ENCODE data around the gene HOXA2. TPM values are rescaled to one million over a fixed set of nuclear protein-coding genes. Genes with fewer than 3 reads are reported as not detected.

The HOXA2 gene
- polyA plus RNA-seq, 2 donors, result 1.8 to 2.3 TPM

GRCh38 chr7:27112955-27113949 is 10.8 kb upstream of the HOXA2 start:
- H3K4me1 ChIP-seq (ENCODE audit: control insufficient read depth in 2 of 2, insufficient read depth in 2 of 2, low read length in 1 of 2), result peaks cover 0 to 8% of the 10 kb centered on the region in 2 donors
- WGBS, 2 donors, result 20 to 23% methylated on average over 39 to 57 of the region's 57 CpGs
- no peaks in the 10 kb centered on the region for H3K9me3 ChIP-seq (ENCODE audit: control insufficient read depth in 2 of 2, insufficient read depth in 1 of 2, low read depth in 1 of 2, low read length in 1 of 2)
- peak overlapping the region; percentile 72 to 77 for H3K4me3 ChIP-seq (ENCODE audit: low read depth in 1 of 2, low read length in 2 of 2)
- peak overlapping the region; percentile 99 for H3K27ac ChIP-seq (ENCODE audit: low read depth in 2 of 2, low read length in 1 of 2)
- no peaks in the 10 kb centered on the region for H3K27me3 ChIP-seq (ENCODE audit: control insufficient read depth in 1 of 2, insufficient read depth in 2 of 2, low read length in 2 of 2)
- no peaks in the 10 kb centered on the region for H3K36me3 ChIP-seq (ENCODE audit: control insufficient read depth in 2 of 2, insufficient read depth in 2 of 2, low read length in 1 of 2)

GRCh38 chr7:27112361-27112760 is 9.9 kb upstream of the HOXA2 start:
- H3K27me3 ChIP-seq (ENCODE audit: control insufficient read depth in 1 of 2, insufficient read depth in 2 of 2, low read length in 2 of 2), result no peaks in the 10 kb centered on the region
- peaks cover 0 to 8% of the 10 kb centered on the region in 2 donors for H3K4me1 ChIP-seq (ENCODE audit: control insufficient read depth in 2 of 2, insufficient read depth in 2 of 2, low read length in 1 of 2)
- 20 to 31% methylated on average over 4 of the region's 4 CpGs for WGBS, 2 donors
- no peaks in the 10 kb centered on the region for H3K36me3 ChIP-seq (ENCODE audit: control insufficient read depth in 2 of 2, insufficient read depth in 2 of 2, low read length in 1 of 2)
- H3K27ac ChIP-seq (ENCODE audit: low read depth in 2 of 2, low read length in 1 of 2), result peak overlapping the region in 1 of 2 donors; percentile 26
- H3K9me3 ChIP-seq (ENCODE audit: control insufficient read depth in 2 of 2, insufficient read depth in 1 of 2, low read depth in 1 of 2, low read length in 1 of 2), result no peaks in the 10 kb centered on the region
- H3K4me3 ChIP-seq (ENCODE audit: low read depth in 1 of 2, low read length in 2 of 2), result peak overlapping the region in 1 of 2 donors; percentile 77

GRCh38 chr7:27111751-27112277 is 9.3 kb upstream of the HOXA2 start:
- 12 to 34% methylated on average over 4 of the region's 4 CpGs for WGBS, 2 donors
- no peaks in the 10 kb centered on the region for H3K9me3 ChIP-seq (ENCODE audit: control insufficient read depth in 2 of 2, insufficient read depth in 1 of 2, low read depth in 1 of 2, low read length in 1 of 2)
- no peaks in the 10 kb centered on the region for H3K27me3 ChIP-seq (ENCODE audit: control insufficient read depth in 1 of 2, insufficient read depth in 2 of 2, low read length in 2 of 2)
- no peaks in the 10 kb centered on the region for H3K36me3 ChIP-seq (ENCODE audit: control insufficient read depth in 2 of 2, insufficient read depth in 2 of 2, low read length in 1 of 2)
- peak overlapping the region in 1 of 2 donors; percentile 24 for H3K4me3 ChIP-seq (ENCODE audit: low read depth in 1 of 2, low read length in 2 of 2)
- H3K4me1 ChIP-seq (ENCODE audit: control insufficient read depth in 2 of 2, insufficient read depth in 2 of 2, low read length in 1 of 2), result peaks cover 0 to 8% of the 10 kb centered on the region in 2 donors
- peak overlapping the region; percentile 96 to 97 for H3K27ac ChIP-seq (ENCODE audit: low read depth in 2 of 2, low read length in 1 of 2)

- peaks cover 0 to 8% of the 10 kb centered on the region in 2 donors for H3K4me1 ChIP-seq (ENCODE audit: control insufficient read depth in 2 of 2, insufficient read depth in 2 of 2, low read length in 1 of 2)
- no peaks in the 10 kb centered on the region for H3K27me3 ChIP-seq (ENCODE audit: control insufficient read depth in 1 of 2, insufficient read depth in 2 of 2, low read length in 2 of 2)
- 18 to 34% methylated on average over 6 of the region's 6 CpGs for WGBS, 2 donors
- peak overlapping the region; percentile 96 to 97 for H3K27ac ChIP-seq (ENCODE audit: low read depth in 2 of 2, low read length in 1 of 2)
- peak overlapping the region in 1 of 2 donors; percentile 44 for H3K4me3 ChIP-seq (ENCODE audit: low read depth in 1 of 2, low read length in 2 of 2)
- no peaks in the 10 kb centered on the region for H3K36me3 ChIP-seq (ENCODE audit: control insufficient read depth in 2 of 2, insufficient read depth in 2 of 2, low read length in 1 of 2)
- H3K9me3 ChIP-seq (ENCODE audit: control insufficient read depth in 2 of 2, insufficient read depth in 1 of 2, low read depth in 1 of 2, low read length in 1 of 2), result no peaks in the 10 kb centered on the region
Observed at GRCh38 chr7:27111042-27111750, 8.7 kb upstream of the HOXA2 start.

GRCh38 chr7:27110186-27111031 is 7.9 kb upstream of the HOXA2 start:
- 32% methylated on average over 53 to 66 of the region's 66 CpGs for WGBS, 2 donors
- Histone ChIP-seq H3K4me1 (ENCODE audit: control insufficient read depth in 2 of 2, insufficient read depth in 2 of 2, low read length in 1 of 2) (peaks cover 0 to 8% of the 10 kb centered on the region in 2 donors), H3K4me3 (ENCODE audit: low read depth in 1 of 2, low read length in 2 of 2) (peak overlapping the region; percentile 35 to 44), H3K9me3 (ENCODE audit: control insufficient read depth in 2 of 2, insufficient read depth in 1 of 2, low read depth in 1 of 2, low read length in 1 of 2) (no peaks in the 10 kb centered on the region), H3K27ac (ENCODE audit: low read depth in 2 of 2, low read length in 1 of 2) (peak overlapping the region; percentile 96 to 97), H3K36me3 (ENCODE audit: control insufficient read depth in 2 of 2, insufficient read depth in 2 of 2, low read length in 1 of 2) (no peaks in the 10 kb centered on the region), H3K27me3 (ENCODE audit: control insufficient read depth in 1 of 2, insufficient read depth in 2 of 2, low read length in 2 of 2) (no peaks in the 10 kb centered on the region)

GRCh38 chr7:27109466-27110185 is 7.1 kb upstream of the HOXA2 start:
- H3K36me3 ChIP-seq (ENCODE audit: control insufficient read depth in 2 of 2, insufficient read depth in 2 of 2, low read length in 1 of 2), result no peaks in the 10 kb centered on the region
- H3K4me1 ChIP-seq (ENCODE audit: control insufficient read depth in 2 of 2, insufficient read depth in 2 of 2, low read length in 1 of 2), result peaks cover 0 to 10% of the 10 kb centered on the region in 2 donors
- no peaks in the 10 kb centered on the region for H3K9me3 ChIP-seq (ENCODE audit: control insufficient read depth in 2 of 2, insufficient read depth in 1 of 2, low read depth in 1 of 2, low read length in 1 of 2)
- no peaks in the 10 kb centered on the region for H3K27me3 ChIP-seq (ENCODE audit: control insufficient read depth in 1 of 2, insufficient read depth in 2 of 2, low read length in 2 of 2)
- peak overlapping the region in 1 of 2 donors; percentile 44 for H3K4me3 ChIP-seq (ENCODE audit: low read depth in 1 of 2, low read length in 2 of 2)
- peak overlapping the region; percentile 96 to 97 for H3K27ac ChIP-seq (ENCODE audit: low read depth in 2 of 2, low read length in 1 of 2)
- 61 to 73% methylated on average over 4 of the region's 4 CpGs for WGBS, 2 donors

GRCh38 chr7:27108390-27109127 is 6.1 kb upstream of the HOXA2 start:
- Histone ChIP-seq H3K4me3 (ENCODE audit: low read depth in 1 of 2, low read length in 2 of 2) (peak overlapping the region; percentile 44), H3K4me1 (ENCODE audit: control insufficient read depth in 2 of 2, insufficient read depth in 2 of 2, low read length in 1 of 2) (peaks cover 0 to 10% of the 10 kb centered on the region in 2 donors), H3K36me3 (ENCODE audit: control insufficient read depth in 2 of 2, insufficient read depth in 2 of 2, low read length in 1 of 2) (no peaks in the 10 kb centered on the region), H3K27me3 (ENCODE audit: control insufficient read depth in 1 of 2, insufficient read depth in 2 of 2, low read length in 2 of 2) (no peaks in the 10 kb centered on the region), H3K27ac (ENCODE audit: low read depth in 2 of 2, low read length in 1 of 2) (peak overlapping the region; percentile 96 to 97), H3K9me3 (ENCODE audit: control insufficient read depth in 2 of 2, insufficient read depth in 1 of 2, low read depth in 1 of 2, low read length in 1 of 2) (no peaks in the 10 kb centered on the region)
- WGBS, 2 donors, result 22 to 38% methylated on average over 41 of the region's 41 CpGs

All from esophagus (tissue), 2 donors.